ENCODE results near the gene UBE2J2.

Gene UBE2J2

DNA sequence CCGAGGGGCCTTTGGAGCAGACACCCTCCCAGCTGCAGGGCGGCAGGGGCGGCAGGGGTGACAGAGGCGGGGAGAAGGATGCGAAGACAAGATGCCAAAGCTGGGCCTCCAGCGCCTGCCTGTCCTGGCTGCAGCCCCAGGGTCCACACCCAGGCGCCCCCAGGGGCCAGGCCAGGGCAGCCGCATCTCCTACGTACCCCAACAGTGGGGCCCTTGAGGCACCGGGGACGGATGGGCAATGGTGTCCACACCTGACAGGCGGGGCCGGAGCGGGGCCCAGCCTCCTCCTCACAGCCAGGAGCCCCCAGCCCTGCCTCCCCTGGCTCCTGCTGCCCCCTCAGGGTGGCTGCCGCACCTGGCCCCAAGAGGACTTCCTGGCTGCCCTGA, 34.4 kb downstream of the UBE2J2 start:
- DNase-seq = no peak

GRCh38 chr1:1238702-1239178, 34.9 kb downstream of the UBE2J2 start:
- no peak for DNase-seq

GRCh38 chr1:1237874-1238701, 35.6 kb downstream of the UBE2J2 start:
- no peak for DNase-seq

GRCh38 chr1:1236945-1237873, 36.4 kb downstream of the UBE2J2 start:
- DNase-seq = no peak

DNA sequence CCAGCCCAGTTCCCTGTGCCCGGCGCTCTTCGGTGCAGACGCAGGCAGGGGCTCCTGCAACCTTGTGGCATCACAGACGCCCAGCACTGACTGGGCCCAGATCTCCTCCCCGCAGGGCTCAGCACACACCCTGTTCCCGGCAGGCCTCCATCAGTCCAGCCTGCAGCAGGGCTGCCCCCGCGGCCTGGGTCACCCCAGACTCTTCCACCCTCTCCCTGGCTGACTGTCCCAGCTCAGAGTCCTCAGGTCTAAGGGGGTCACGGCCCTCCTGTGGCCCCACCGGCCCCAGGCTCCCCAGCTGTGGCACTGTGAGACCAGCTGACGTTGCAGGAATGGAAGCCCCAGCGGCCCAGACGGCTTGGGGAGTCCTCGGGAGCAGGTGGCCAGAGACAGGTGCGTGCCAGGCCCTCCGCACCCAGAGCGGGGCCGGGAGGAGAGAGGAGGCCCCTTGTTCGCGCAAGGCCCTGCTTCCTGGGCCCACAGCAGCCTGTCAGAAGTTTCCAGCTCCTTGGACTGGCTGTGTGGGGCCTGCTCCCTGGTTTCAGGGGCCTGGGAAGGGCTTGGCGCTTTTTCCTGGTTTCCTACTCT, 37.4 kb downstream of the UBE2J2 start:
- no peak for DNase-seq

GRCh38 chr1:1235016-1235744, 38.5 kb downstream of the UBE2J2 start:
- no peak for DNase-seq

GRCh38 chr1:1234180-1234808, 39.4 kb downstream of the UBE2J2 start:
- no peak for DNase-seq

GRCh38 chr1:1233567-1233892, 40.1 kb downstream of the UBE2J2 start:
- DNase-seq = no peak

DNA sequence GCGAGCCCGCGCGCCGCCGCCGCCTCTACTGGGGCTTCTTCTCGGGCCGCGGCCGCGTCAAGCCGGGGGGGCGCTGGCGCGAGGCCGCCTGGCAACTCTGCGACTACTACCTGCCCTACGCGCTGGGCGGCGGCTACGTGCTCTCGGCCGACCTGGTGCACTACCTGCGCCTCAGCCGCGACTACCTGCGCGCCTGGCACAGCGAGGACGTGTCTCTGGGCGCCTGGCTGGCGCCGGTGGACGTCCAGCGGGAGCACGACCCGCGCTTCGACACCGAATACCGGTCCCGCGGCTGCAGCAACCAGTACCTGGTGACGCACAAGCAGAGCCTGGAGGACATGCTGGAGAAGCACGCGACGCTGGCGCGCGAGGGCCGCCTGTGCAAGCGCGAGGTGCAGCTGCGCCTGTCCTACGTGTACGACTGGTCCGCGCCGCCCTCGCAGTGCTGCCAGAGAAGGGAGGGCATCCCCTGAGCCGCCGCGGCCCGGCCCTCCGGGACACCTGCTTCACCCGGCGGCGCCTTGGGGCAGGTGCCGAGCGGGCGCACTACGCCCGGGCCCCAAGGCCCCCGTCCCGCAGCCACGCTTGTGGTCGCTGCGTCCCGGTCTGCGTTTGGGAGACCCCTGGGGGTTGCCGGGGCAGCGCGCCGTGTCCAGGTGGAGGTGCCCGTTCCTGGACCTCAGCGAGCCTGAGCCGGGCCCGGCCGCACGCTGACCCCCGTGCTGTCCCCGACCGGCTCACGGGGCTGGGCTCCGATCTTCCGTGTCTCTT, 40.7 kb downstream of the UBE2J2 start:
- DNase-seq = no peak

GRCh38 chr1:1232208-1232795, 41.4 kb downstream of the UBE2J2 start, which contains the start of gene B3GALT6:
Gene B3GALT6, plus strand, starts transcription at chr1:1232237. Its CDS starts 42 bp downstream, at chr1:1232279.
- no peak for DNase-seq

- peak; percentile 91 for DNase-seq
These were observed 42.0 kb downstream of the UBE2J2 start, which contains the start of gene SDF4 for GRCh38 chr1:1231400-1232207. Gene SDF4, minus strand, starts transcription at chr1:1232001. Its CDS starts 3,229 bp downstream, at chr1:1228772.

GRCh38 chr1:1230656-1231399, 42.8 kb downstream of the UBE2J2 start:
- peak; percentile 30 for DNase-seq

DNA sequence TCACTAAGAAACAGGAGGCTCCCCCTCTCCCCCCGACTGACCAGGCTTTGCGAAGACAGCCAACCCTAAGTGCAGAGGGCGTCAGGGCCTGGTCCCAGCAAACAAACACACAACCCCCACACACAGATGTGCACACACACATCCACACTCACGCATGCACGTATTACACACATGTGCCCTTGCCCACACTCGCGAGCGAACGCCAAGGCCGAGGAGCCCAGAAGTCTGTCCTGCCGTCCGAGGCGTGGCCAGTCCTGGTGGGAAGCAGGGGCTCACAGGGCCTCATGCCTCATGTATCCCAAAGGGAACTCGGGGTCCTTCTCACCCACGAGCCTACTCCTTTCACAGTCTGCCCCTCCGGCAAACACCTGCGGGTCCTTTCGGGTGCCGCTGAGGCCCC, 43.9 kb downstream of the UBE2J2 start:
- DNase-seq = no peak

- no peak for DNase-seq
These were observed 44.9 kb downstream of the UBE2J2 start for GRCh38 chr1:1228596-1229321.

- no peak for DNase-seq
These were observed 45.5 kb downstream of the UBE2J2 start for GRCh38 chr1:1228187-1228586.

- no peak for DNase-seq
These were observed 46.3 kb downstream of the UBE2J2 start for GRCh38 chr1:1227386-1227785.

DNA sequence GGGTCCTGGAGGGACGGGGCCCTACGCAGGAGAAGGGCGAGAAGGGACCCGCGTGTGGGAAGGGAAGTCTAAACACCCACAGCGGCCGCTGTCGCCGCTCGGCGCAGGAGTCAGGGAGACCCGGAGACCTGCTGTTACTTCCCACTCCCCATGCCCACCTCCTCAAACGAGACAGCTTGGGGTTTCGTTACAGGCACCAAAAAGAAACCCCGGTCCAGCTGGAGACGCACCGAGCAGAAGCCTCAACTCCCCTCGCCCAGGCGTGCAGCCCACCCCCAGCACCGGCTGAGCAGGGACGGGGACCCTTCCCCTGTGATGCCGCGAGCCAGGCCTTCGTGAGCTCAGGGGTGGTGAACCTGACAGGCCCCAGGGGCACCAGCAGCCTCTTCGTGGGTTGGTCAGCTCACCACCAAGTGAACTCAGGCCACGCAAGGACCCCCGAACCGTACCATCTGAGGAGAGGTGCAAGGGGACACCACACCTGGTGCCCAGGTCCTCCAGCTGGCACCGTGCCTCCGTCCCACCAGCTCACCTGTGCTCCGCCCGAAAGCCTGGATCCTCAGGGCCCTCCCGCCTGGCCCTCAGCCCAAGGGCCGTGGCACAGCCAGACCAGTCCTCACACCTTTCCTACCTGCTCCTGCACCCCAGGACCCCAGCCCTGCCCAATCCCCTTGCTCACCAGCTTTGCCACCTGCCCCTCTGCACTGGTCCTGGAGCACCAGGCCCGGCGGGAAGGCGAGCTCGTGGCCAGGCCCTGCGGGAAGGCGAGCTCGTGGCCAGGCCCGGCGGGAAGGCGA, 46.9 kb downstream of the UBE2J2 start:
- no peak for DNase-seq

GRCh38 chr1:1225913-1226312, 47.7 kb downstream of the UBE2J2 start:
- DNase-seq = no peak

All from MV-4-11 (cell line).